ENCODE data around the gene SERPINC1. TPM values are rescaled to one million over a fixed set of nuclear protein-coding genes. Genes with fewer than 3 reads are reported as not detected.

The SERPINC1 gene
- total RNA-seq, 4 donors from 2014 or later, result 1.1 TPM; not detected in 3

GRCh38 chr1:173900427-173900826 is 16.7 kb downstream of the SERPINC1 start:
- no peaks in the 10 kb centered on the region for H3K36me3 ChIP-seq
- H3K27ac ChIP-seq, result no peak overlapping the region
- intact Hi-C loops (cut with DNase I; ENCODE audit: low total_unique reads) (no loop called here), in situ Hi-C loops (cut with MboI; ENCODE audit: low pct_ligation_motif_present in 1 of 4, low pct_unique_long_range_greater_than_20kb in 1 of 4, low sequenced_read_pairs in 3 of 4) (no loop called here)
- no peaks in the 10 kb centered on the region for H3K4me1 ChIP-seq
- no peaks in the 10 kb centered on the region for H3K27me3 ChIP-seq
- no peak for DNase-seq
- H3K9me3 ChIP-seq, result no peaks in the 10 kb centered on the region
- 83 to 84% methylated on average over 2 of the region's 2 CpGs for WGBS, 2 donors (ENCODE audit: low coverage in 1 of 2)
- H3K4me3 ChIP-seq, result no peak overlapping the region
- TF ChIP-seq EP300 (IDR thresholded peaks at IDR 0.05; ENCODE audit: low read depth), result no peak
- no peak for TF ChIP-seq POLR2AphosphoS5 (IDR thresholded peaks at IDR 0.05)
- TF ChIP-seq POLR2A (IDR thresholded peaks at IDR 0.05), result no peak
- TF ChIP-seq CTCF (IDR thresholded peaks at IDR 0.05), result no peak

GRCh38 chr1:173894189-173894588 is 22.9 kb downstream of the SERPINC1 start:
- no peak for TF ChIP-seq EP300 (IDR thresholded peaks at IDR 0.05; ENCODE audit: low read depth)
- TF ChIP-seq CTCF (IDR thresholded peaks at IDR 0.05), result no peak
- no peak for TF ChIP-seq POLR2A (IDR thresholded peaks at IDR 0.05)
- TF ChIP-seq POLR2AphosphoS5 (IDR thresholded peaks at IDR 0.05), result no peak
- in situ Hi-C loops (cut with MboI; ENCODE audit: low pct_ligation_motif_present in 1 of 4, low pct_unique_long_range_greater_than_20kb in 1 of 4, low sequenced_read_pairs in 3 of 4), result no loop called here
- H3K36me3 ChIP-seq, result no peaks in the 10 kb centered on the region
- no peak overlapping the region for H3K27ac ChIP-seq
- intact Hi-C loops (cut with DNase I; ENCODE audit: low total_unique reads), result no loop called here
- no peaks in the 10 kb centered on the region for H3K9me3 ChIP-seq
- H3K4me3 ChIP-seq, result no peak overlapping the region
- no peak for DNase-seq
- H3K27me3 ChIP-seq, result no peaks in the 10 kb centered on the region
- WGBS, 2 donors (ENCODE audit: low coverage in 1 of 2), result 83 to 95% methylated on average over 1 to 3 of the region's 3 CpGs
- H3K4me1 ChIP-seq, result no peaks in the 10 kb centered on the region

- H3K36me3 ChIP-seq, result no peaks in the 10 kb centered on the region
- no peak overlapping the region for H3K4me3 ChIP-seq
- H3K27ac ChIP-seq, result no peak overlapping the region
- no peaks in the 10 kb centered on the region for H3K9me3 ChIP-seq
- TF ChIP-seq EP300 (IDR thresholded peaks at IDR 0.05; ENCODE audit: low read depth) (no peak), POLR2A (IDR thresholded peaks at IDR 0.05) (no peak)
- in situ Hi-C loops (cut with MboI; ENCODE audit: low pct_ligation_motif_present in 1 of 4, low pct_unique_long_range_greater_than_20kb in 1 of 4, low sequenced_read_pairs in 3 of 4), result no loop called here
- 91 to 92% methylated on average over 1 of the region's 1 CpG for whole genome bisulfite sequencing, 2 donors (ENCODE audit: low coverage in 1 of 2)
- no peaks in the 10 kb centered on the region for H3K27me3 ChIP-seq
- intact Hi-C loops (cut with DNase I; ENCODE audit: low total_unique reads), result no loop called here
- H3K4me1 ChIP-seq, result no peaks in the 10 kb centered on the region
- DNase-seq, result no peak
These were observed 23.5 kb downstream of the SERPINC1 start for GRCh38 chr1:173893611-173894010.

- Histone ChIP-seq H3K27me3 (no peaks in the 10 kb centered on the region), H3K4me3 (no peak overlapping the region), H3K4me1 (no peaks in the 10 kb centered on the region), H3K36me3 (peaks cover 0 to 11% (median 5%) of the 10 kb centered on the region in 4 donors), H3K9me3 (no peaks in the 10 kb centered on the region), H3K27ac (no peak overlapping the region)
- DNase-seq, result no peak
- in situ Hi-C loops (cut with MboI; ENCODE audit: low pct_ligation_motif_present in 1 of 4, low pct_unique_long_range_greater_than_20kb in 1 of 4, low sequenced_read_pairs in 3 of 4) (no loop called here), intact Hi-C loops (cut with DNase I; ENCODE audit: low total_unique reads) (no loop called here)
- WGBS, 2 donors (ENCODE audit: low coverage in 1 of 2), result 89 to 93% methylated on average over 1 to 2 of the region's 2 CpGs
- TF ChIP-seq EP300 (IDR thresholded peaks at IDR 0.05; ENCODE audit: low read depth) (no peak), POLR2AphosphoS5 (IDR thresholded peaks at IDR 0.05) (no peak)
These were observed 27.2 kb downstream of the SERPINC1 start for GRCh38 chr1:173889885-173890284.

GRCh38 chr1:173888749-173889148 is 28.4 kb downstream of the SERPINC1 start:
- Histone ChIP-seq H3K4me3 (no peak overlapping the region), H3K4me1 (no peaks in the 10 kb centered on the region), H3K27me3 (no peaks in the 10 kb centered on the region), H3K36me3 (peaks cover 0 to 11% (median 5%) of the 10 kb centered on the region in 4 donors), H3K27ac (no peak overlapping the region), H3K9me3 (no peaks in the 10 kb centered on the region)
- intact Hi-C loops (cut with DNase I; ENCODE audit: low total_unique reads), result no loop called here
- DNase-seq, result no peak
- TF ChIP-seq POLR2AphosphoS5 (IDR thresholded peaks at IDR 0.05), result no peak
- no peak for TF ChIP-seq CTCF (IDR thresholded peaks at IDR 0.05)
- no peak for TF ChIP-seq POLR2A (IDR thresholded peaks at IDR 0.05)
- no peak for TF ChIP-seq EP300 (IDR thresholded peaks at IDR 0.05; ENCODE audit: low read depth)
- in situ Hi-C loops (cut with MboI; ENCODE audit: low pct_ligation_motif_present in 1 of 4, low pct_unique_long_range_greater_than_20kb in 1 of 4, low sequenced_read_pairs in 3 of 4), result no loop called here

Data from transverse colon (tissue), 4 donors.